HG03565 (cell line): ENCODE results near the gene TTC16.

ENCODE experiments used
- ATAC-seq: cut with Tn5 transposase; IDR thresholded peaks from one replicate; pipeline ENCODE4 v1.9.1; 2021; ENCODE audit warnings: mild to moderate bottlenecking, moderate library complexity; ENCODE audit not compliant: unreplicated experiment

TTC16 gene

DNA sequence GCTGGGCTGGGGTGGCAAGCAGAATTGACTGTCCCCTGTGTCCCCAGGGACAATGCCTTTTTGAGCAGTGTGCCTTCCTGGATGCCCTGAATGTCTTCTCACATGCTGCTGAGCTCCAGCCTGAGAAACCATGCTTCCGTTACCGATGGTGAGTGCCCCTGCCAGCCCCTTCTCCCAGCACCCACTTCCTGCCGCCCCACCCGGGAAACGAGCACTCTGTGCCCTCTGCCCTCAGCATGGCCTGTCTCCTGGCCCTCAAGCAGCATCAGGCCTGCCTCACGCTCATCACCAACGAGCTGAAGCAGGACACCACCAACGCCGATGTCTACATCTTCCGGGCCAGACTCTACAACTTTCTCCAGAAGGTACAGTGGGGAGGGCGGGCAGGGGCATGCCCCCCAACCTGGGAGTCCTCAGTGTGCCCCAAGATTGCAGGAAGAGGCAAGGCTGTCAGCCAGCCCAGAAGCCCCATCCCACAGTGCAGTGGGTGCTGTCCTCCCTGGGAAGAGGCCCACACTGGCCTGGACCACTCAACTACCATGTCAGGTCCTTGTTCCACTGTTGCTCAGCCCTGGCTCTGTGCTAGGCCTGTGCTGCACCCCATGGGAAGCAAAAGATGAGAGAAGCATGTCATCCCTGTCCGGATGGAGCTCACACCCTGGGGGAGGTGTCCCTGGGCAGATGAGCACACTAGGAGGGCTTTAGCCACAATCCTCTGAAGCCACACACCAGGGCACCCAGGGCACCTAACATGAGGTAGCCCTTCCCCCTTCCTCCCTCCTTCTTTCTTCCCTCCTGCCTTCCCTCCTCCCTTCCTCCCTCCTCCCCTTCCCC lies 4.4 kb downstream of the TTC16 start:
- ATAC-seq = no peak

DNA sequence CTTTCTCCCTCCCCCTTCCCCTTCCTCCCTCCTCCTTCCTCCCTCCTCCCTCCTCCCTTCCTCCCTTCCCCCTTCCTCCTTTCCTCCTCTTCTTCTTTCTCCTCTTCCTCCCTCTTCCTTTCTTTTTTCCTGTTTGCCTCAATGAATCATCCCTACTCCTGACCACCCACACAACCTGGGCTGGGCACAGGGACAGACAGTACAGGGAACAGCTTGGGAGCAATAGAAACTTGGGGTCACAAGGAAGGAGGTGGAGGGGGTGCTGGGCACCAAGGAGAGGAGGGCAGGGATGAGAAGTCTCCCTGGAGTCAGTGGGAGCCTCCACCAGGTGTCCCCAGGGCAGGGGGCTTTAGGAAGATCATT lies 5.0 kb downstream of the TTC16 start:
- no peak for ATAC-seq

- ATAC-seq = no peak
Measured at GRCh38 chr9:127721391-127721821, 5.5 kb downstream of the TTC16 start.

GRCh38 chr9:127722055-127722745 lies 6.3 kb downstream of the TTC16 start:
- no peak for ATAC-seq

DNA sequence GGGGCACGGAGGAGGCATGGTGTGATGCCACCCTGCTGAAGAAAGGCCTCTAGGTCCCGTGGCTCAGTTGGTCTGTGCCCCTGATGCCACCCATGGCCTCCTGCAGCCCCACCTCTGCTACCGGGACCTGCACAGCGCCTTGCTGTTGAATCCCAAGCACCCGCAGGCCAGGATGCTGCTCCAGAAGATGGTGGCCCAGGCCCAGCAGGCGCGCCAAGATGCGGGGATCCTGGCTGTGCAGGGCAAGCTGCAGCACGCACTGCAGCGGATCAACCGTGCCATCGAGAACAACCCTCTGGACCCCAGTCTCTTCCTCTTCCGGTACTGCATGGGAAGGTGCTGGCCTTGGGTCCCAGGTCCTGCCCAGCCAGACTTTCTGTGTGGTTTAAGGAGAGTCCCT lies 7.1 kb downstream of the TTC16 start:
- no peak for ATAC-seq

- no peak for ATAC-seq
Measured at GRCh38 chr9:127723444-127723843, 7.6 kb downstream of the TTC16 start.

DNA sequence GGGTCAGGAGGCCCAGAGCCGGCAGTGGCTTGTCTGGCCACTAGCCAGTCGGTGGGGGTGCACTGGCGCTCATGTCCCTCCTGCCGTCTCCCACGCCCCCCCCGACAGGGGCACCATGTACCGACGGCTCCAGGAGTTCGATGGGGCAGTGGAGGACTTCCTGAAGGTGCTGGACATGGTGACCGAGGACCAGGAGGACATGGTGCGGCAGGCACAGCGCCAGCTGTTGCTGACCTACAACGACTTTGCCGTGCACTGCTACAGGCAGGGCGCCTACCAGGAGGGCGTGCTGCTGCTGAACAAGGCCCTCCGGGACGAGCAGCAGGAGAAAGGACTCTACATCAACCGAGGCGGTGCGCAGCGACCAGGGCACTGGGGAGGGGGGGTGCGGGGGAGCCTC lies 8.1 kb downstream of the TTC16 start:
- ATAC-seq = no peak

- no peak for ATAC-seq
Measured at GRCh38 chr9:127726871-127727270, 11.0 kb downstream of the TTC16 start.

GRCh38 chr9:127728808-127729207 lies 12.9 kb downstream of the TTC16 start:
- ATAC-seq = no peak

- no peak for ATAC-seq
Measured at GRCh38 chr9:127729522-127730256, 13.8 kb downstream of the TTC16 start.

GRCh38 chr9:127730262-127730661 lies 14.4 kb downstream of the TTC16 start:
- ATAC-seq = no peak

GRCh38 chr9:127730799-127731410 lies 15.0 kb downstream of the TTC16 start:
- ATAC-seq = no peak

DNA sequence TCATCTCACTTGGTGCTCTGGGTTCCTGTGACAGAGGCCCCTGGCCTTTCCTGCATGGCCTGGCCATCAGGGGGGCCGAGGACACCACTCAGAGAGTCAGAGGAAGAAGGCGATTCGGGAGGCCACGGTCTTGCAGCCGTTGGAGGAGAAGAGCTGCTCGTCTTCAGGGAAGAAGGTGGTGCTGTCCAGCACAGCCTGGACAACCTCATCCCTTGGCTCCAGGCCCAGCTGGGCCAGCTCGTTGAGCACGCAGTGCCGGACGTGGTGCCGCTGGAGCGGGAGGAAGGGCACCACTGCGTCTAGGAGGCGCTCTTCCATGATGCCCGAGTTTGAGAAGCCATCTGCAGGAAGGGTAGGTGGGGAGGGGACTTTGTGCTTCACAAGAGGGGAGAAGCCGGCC lies 16.1 kb downstream of the TTC16 start:
- no peak for ATAC-seq

DNA sequence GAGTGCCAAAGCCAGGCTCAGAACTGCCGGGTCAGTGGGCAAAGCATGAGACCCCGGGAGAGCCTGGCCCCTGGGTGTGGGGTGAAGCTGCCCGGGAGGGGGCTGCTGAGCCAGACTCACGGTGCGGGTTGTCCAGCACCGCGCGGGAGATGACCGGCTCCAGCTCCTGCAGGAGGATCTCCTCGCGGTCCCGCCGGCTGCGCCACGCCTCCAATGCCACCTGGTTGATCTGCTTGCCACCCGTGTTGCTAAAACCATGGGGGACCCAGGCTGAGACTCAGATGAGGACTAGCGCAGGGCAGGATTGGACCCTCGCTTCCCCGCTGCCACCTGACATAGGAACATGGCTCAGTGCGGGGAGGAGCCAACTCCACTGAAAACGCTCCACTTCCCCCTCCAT lies 16.6 kb downstream of the TTC16 start:
- ATAC-seq = no peak

DNA sequence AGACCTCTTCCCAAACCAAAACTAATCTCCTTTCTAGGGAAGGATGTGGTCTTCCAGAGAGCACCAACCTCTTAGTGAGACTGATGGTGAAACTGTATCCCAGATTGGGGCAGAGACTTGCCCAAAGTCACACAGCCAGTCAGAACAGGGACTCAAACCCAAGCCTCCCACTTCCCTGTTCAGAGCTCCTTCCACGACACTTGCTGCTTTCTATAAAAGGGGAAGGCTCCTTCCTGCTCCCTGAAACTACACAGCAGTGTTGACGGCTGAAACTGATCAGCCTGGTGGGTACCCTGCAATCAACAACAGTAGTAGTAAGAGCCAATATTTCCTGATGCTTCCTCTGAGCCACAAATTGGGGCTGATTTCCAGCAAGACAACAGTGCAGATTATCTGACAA lies 17.7 kb downstream of the TTC16 start:
- no peak for ATAC-seq

DNA sequence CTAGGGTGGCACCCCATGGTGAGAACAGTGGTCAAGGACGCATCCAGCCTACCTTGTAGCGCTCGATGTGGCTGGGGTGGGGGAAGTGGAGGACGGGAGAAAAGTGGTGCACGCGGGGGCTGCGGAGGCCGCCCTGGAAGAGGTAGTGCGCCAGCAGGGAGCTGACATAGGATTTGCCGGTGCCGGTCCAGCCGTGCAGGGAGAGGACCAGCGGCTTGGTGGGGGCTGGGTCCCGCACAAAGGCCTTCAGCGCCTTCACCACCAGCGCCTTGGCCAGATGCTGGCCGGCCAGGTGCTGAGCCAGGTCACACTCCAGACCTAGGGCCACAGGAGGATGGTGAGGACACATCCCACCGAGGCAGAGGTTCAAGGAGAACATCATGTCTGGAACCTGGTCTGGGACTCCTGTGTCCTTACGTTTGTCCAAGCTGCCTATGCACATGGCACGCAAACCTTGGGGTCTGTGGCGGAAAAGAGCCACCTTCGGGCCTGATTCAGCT lies 18.4 kb downstream of the TTC16 start:
- ATAC-seq = no peak

DNA sequence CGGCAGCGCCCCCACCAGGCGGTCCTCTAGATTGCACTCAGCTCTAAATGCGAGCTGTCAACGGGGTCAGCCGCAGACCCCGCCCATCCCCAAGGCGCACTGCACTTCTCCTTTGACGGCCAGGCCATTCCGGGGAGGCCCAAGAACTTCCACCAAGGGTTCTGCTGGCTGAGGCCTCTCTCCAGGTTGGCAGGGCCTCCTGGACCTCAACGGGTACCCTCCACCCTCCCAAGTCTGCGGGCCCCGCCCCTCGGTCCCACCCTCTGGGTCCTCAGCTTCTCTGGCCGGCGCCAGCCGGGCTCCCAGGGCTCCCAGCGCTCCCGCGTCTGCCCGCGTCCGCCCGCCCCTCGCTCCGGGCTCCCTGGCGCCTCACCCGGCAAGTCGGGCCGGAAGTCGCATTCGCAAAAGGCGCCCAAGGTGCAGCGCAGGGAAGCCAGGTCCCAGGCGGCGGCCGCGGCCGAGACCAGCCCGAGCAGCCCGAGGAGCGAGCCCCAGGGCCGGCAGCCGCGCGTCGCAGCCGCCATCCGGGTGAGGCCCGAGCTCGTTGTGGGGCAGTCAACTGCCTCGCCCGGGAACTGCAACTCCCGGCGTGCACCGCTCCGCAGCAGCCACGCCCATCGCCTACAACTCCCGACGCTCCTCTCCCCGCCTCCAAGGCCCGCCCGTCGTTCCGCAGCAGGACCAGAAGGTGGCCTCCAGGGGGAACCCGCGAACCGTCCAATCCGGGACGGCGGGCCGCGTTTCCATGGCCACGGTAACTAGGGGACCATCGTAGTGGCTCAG lies 19.1 kb downstream of the TTC16 start, which contains the start of gene TOR2A:
Gene TOR2A, minus strand, starts transcription at position 548 of the 783 bp plus-strand sequence. Its CDS starts 24 bp downstream, at position 524.
- ATAC-seq = peak; percentile 80

GRCh38 chr9:127735530-127736185 lies 19.8 kb downstream of the TTC16 start:
- no peak for ATAC-seq

DNA sequence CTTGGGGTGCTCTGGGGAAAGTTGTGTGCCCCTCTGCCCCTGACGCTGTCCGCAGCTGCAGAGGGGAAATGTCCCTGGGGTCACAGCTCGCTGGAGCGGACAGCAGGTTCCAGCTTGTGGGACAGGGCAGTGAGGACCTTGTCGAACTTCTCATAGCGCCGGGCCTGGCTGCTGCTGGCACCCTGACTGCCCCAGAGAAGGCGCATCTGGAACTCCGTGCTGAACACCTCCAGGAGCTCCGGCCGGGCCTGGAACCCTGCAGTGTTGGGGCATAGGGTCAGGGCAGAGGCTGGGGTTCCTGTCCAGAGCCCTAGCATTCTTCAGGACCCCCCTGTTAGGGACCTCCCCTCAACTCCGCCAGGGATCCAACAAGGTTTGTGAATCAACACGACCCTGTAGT lies 22.8 kb downstream of the TTC16 start:
- no peak for ATAC-seq
